K562 (cell line): ENCODE results near the gene PIWIL1. TPM values are rescaled to one million over a fixed set of nuclear protein-coding genes. Genes with fewer than 3 reads are reported as not detected.

Source experiments
- ATAC-seq: fragments of 200-7000 bp; cut with Tn5 transposase; 3 replicates; pipeline ENCODE4 v1.9.1; 2020; ENCODE audit warnings: moderate library complexity
- BruUV-seq: library from RNA; stranded (reverse); fragments of 400-500 nt; replicated peaks from 2 replicates; lab custom pipeline; 2021; lab: Mats Ljungman, UMichigan
- CTCF ChIA-PET: fragments of 300-600 bp; formaldehyde crosslinking; extraction: SDS; loops from one replicate; lab custom pipeline; 2021; ENCODE audit warnings: low intra/inter-chr PET ratio; lab: Yijun Ruan, JAX
- POLR2A ChIA-PET: fragments of 300-600, 350-650 bp; sonication (Branson Sonifier 250); formaldehyde crosslinking; extraction: SDS; loops from one replicate; lab custom pipeline; 2021; ENCODE audit warnings: antibody characterized with exemption, inconsistent platforms; lab: Yijun Ruan, JAX
- DNase-seq, 4 experiments: peaks; one replicate each; pipeline versions ENCODE4 v3.0.0 to v3.0.0-alpha.2; 2011 to 2018; ENCODE audit warnings: low spot score in 3 of 4, mixed read lengths in 3 of 4; ENCODE audit errors: extremely low read depth in 1 of 4
- FAIRE-seq: peaks from 2 replicates; lab custom pipeline; 2011; peaks lifted over from hg19 to GRCh38; lab: Jason Lieb, UNC
- H2AFZ ChIP-seq: 2 replicates; pipeline ENCODE4 v1.6.0; 2011; ENCODE audit warnings: low read depth, low read length, control low read depth, inconsistent platforms
- H3K27ac ChIP-seq: fragments of 200-600 bp; 3 replicates; pipeline ENCODE4 v1.8.0; 2011; ENCODE audit warnings: low read depth, mild to moderate bottlenecking, control low read depth, inconsistent platforms, low read length, moderate library complexity, mixed read lengths; ENCODE audit errors: extremely low read depth
- H3K27me3 ChIP-seq, 2 experiments: fragments of 300-600 bp in 1 of 2; 2 replicates in 1 of 2; 3 replicates in 1 of 2; pipeline versions ENCODE4 v1.6.0 to v1.8.0; 2011; ENCODE audit warnings: inconsistent platforms in 2 of 2, low read length in 2 of 2, mild to moderate bottlenecking in 1 of 2, mixed read lengths in 1 of 2, moderate library complexity in 1 of 2; ENCODE audit not compliant: control insufficient read depth in 2 of 2, insufficient read depth in 2 of 2
- H3K36me3 ChIP-seq: fragments of 300-600 bp; 3 replicates; pipeline ENCODE4 v1.8.0; 2011; ENCODE audit warnings: mild to moderate bottlenecking, low read length, inconsistent platforms; ENCODE audit not compliant: control insufficient read depth, insufficient read depth
- H3K4me1 ChIP-seq, 2 experiments: fragments of 200-600 bp in 1 of 2; replicated peaks in 1 of 2; 2 replicates in 1 of 2; 3 replicates in 1 of 2; pipeline versions ENCODE4 v1.5.1 to v1.8.0; 2011; ENCODE audit warnings: inconsistent platforms in 2 of 2, low read length in 2 of 2, mild to moderate bottlenecking in 1 of 2, mixed read lengths in 1 of 2, moderate library complexity in 1 of 2; ENCODE audit not compliant: control insufficient read depth in 2 of 2, insufficient read depth in 2 of 2
- H3K4me2 ChIP-seq: 2 replicates; pipeline ENCODE4 v1.6.1; 2011; ENCODE audit warnings: low read length, control low read depth, inconsistent platforms, mixed read lengths; ENCODE audit not compliant: insufficient read depth
- H3K4me3 ChIP-seq: fragments of 200-600 bp; sonication (generic), shearing (Covaris generic); 2 replicates; pipeline ENCODE4 v1.5.1; 2016; ENCODE audit warnings: control low read depth, inconsistent platforms
- H3K79me2 ChIP-seq: fragments of 200-600 bp; 3 replicates; pipeline ENCODE4 v1.8.0; 2011; ENCODE audit warnings: low read length, inconsistent platforms; ENCODE audit not compliant: control insufficient read depth, insufficient read depth
- H3K9ac ChIP-seq, 2 experiments: 2 replicates each; pipeline versions ENCODE4 v1.6.0 to v1.6.1; 2011; ENCODE audit warnings: low read depth in 2 of 2, low read length in 2 of 2, control low read depth in 1 of 2, inconsistent platforms in 1 of 2, mild to moderate bottlenecking in 1 of 2, mixed read lengths in 1 of 2; ENCODE audit not compliant: insufficient read depth in 1 of 2
- H3K9me1 ChIP-seq: one replicate; pipeline ENCODE4 v1.6.0; 2011; ENCODE audit warnings: inconsistent platforms, mild to moderate bottlenecking, low read length, moderate library complexity; ENCODE audit not compliant: control insufficient read depth, insufficient read depth
- H3K9me3 ChIP-seq: replicated peaks from 2 replicates; pipeline ENCODE4 v1.5.1; 2011; ENCODE audit warnings: low read depth, low read length, inconsistent platforms; ENCODE audit not compliant: control insufficient read depth, insufficient read depth
- H4K20me1 ChIP-seq: replicated peaks from 2 replicates; pipeline ENCODE4 v1.6.1; 2011; ENCODE audit warnings: low read length, inconsistent platforms, mixed read lengths; ENCODE audit not compliant: control insufficient read depth, insufficient read depth
- FOXJ2 ChIP-seq: fragments of 200-800 bp; sonication (Bioruptor generic); IDR thresholded peaks from 2 replicates; pipeline ENCODE4 v1.6.1; 2016; ENCODE audit warnings: missing genetic modification characterization, missing compliant biosample characterization
- SAP30 ChIP-seq: fragments of 200-600 bp; sonication (generic); IDR thresholded peaks from 2 replicates; pipeline ENCODE4 v1.6.1; 2012; ENCODE audit warnings: borderline replicate concordance, low read depth, mild to moderate bottlenecking, moderate library complexity, low read length, control low read depth, inconsistent platforms; ENCODE audit not compliant: insufficient read depth, poor library complexity, severe bottlenecking
- SIRT6 ChIP-seq: IDR thresholded peaks from one replicate; pipeline ENCODE4 v1.6.1; 2012; ENCODE audit warnings: low read depth, mild to moderate bottlenecking, control low read depth, inconsistent platforms, low read length, moderate library complexity
- SMARCC2 ChIP-seq: fragments of 450-650 bp; IDR thresholded peaks from 2 replicates; pipeline ENCODE4 v1.6.1; 2017; ENCODE audit warnings: antibody characterized with exemption, moderate library complexity, mild to moderate bottlenecking, low read depth
- ZNF217 ChIP-seq: sonication (generic); formaldehyde crosslinking; IDR thresholded peaks from 2 replicates; pipeline ENCODE4 v1.8.0; 2022; ENCODE audit warnings: mild to moderate bottlenecking, missing genetic modification reagents
- ZNF431 ChIP-seq: sonication (generic); formaldehyde crosslinking; IDR thresholded peaks from 2 replicates; pipeline ENCODE4 v1.8.0; 2022; ENCODE audit warnings: mild to moderate bottlenecking, missing genetic modification reagents
- ZNF589 ChIP-seq: fragments of 200-800 bp; sonication (Bioruptor generic); IDR thresholded peaks from 2 replicates; pipeline ENCODE4 v1.6.1; 2016; ENCODE audit warnings: low read depth, missing genetic modification characterization, missing compliant biosample characterization
- WGBS: fragments of 100-300 bp; shearing (Covaris generic); methylation state at CpG from one replicate; pipeline ENCODE4 v1.1.6; 2016; ENCODE audit warnings: low coverage, mixed read lengths; ENCODE audit not compliant: insufficient coverage; ENCODE audit errors: missing lambda C conversion rate; 5-methylcytosine and 5-hydroxymethylcytosine counted together
- in situ Hi-C: fragments of 300-500 bp; cut with MboI; formaldehyde crosslinking; loops from 4 replicates; pipeline ENCODE4 v1.15.0; 2018; ENCODE audit warnings: inconsistent platforms, mixed read lengths
- intact Hi-C: fragments of 100-400 bp; cut with micrococcal nuclease; formaldehyde crosslinking; loops from 2 replicates; pipeline ENCODE4 v1.14.2; 2022
- polyA plus RNA-seq, 8 experiments: library from polyadenylated mRNA; depleted of rRNA in 4 of 8; stranded (reverse) in 5 of 8; unstranded in 3 of 8; fragments of >200 nt; fragmentation: Nextera tagmentation in 2 of 8; fragmentation: Illumina TruSeq in 1 of 8; extraction: Ambion mirVana in 2 of 8; extraction: Trizol in 1 of 8; gene quantifications; 2 replicates each; pipeline versions ENCODE4 v1.2.1 to v1.2.3, GENCODE V29; 2011 to 2014; ENCODE audit warnings: inconsistent platforms in 1 of 8, missing spikeins in 1 of 8
- total RNA-seq, 7 experiments: library from RNA; depleted of rRNA in 6 of 7; stranded (reverse); fragments of >200 nt in 6 of 7; fragmentation: Illumina TruSeq in 2 of 7; extraction: Trizol in 2 of 7; gene quantifications; 2 replicates each; pipeline versions ENCODE4 v1.2.1 to v1.2.3, GENCODE V29; 2011 to 2021; ENCODE audit warnings: low replicate concordance in 1 of 7
- TF ChIP-seq, protein P1 (sequence below): sonication (generic); formaldehyde crosslinking; IDR thresholded peaks from 2 replicates; pipeline ENCODE4 v1.8.0; 2022; ENCODE audit warnings: mild to moderate bottlenecking, missing genetic modification reagents, borderline replicate concordance

The PIWIL1 gene
- total and polyA plus RNA-seq, 9 of the 15 experiments (the other 6 are each of a cell fraction or from before 2014, with no cell fraction given): not detected

GRCh38 chr12:130366159-130366558, 28.5 kb downstream of the PIWIL1 start:
- FAIRE-seq (no peak), ATAC-seq (no peak), DNase-seq (no peak)
- TF ChIP-seq, protein P1, sequence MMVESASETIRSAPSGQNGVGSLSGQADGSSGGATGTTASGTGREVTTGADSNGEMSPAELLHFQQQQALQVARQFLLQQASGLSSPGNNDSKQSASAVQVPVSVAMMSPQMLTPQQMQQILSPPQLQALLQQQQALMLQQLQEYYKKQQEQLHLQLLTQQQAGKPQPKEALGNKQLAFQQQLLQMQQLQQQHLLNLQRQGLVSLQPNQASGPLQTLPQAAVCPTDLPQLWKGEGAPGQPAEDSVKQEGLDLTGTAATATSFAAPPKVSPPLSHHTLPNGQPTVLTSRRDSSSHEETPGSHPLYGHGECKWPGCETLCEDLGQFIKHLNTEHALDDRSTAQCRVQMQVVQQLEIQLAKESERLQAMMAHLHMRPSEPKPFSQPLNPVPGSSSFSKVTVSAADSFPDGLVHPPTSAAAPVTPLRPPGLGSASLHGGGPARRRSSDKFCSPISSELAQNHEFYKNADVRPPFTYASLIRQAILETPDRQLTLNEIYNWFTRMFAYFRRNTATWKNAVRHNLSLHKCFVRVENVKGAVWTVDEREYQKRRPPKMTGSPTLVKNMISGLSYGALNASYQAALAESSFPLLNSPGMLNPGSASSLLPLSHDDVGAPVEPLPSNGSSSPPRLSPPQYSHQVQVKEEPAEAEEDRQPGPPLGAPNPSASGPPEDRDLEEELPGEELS (CRISPR knock-in tag): no peak
- no peak for TF ChIP-seq FOXJ2 (tag)
- TF ChIP-seq ZNF589 (CRISPR knock-in tag): no peak
- no peak for TF ChIP-seq ZNF431 (CRISPR knock-in tag)
- no peak for TF ChIP-seq ZNF217
- no peak for TF ChIP-seq SMARCC2
- TF ChIP-seq SAP30: no peak
- no peak for TF ChIP-seq SIRT6
- Histone ChIP-seq H3K36me3 (no peaks in the 10 kb centered on the region), H3K27ac (no peak overlapping the region), H3K4me2 (no peak overlapping the region), H3K4me3 (no peak overlapping the region), H3K9me1 (no peaks in the 10 kb centered on the region), H3K27me3 (peaks cover 10 to 27% of the 10 kb centered on the region in 2 experiments; a peak in 4 of 5 replicates), H3K4me1 (no peaks in the 10 kb centered on the region), H3K79me2 (no peaks in the 10 kb centered on the region), H2AFZ (no peak overlapping the region), H3K9me3 (no peaks in the 10 kb centered on the region), H4K20me1 (no peaks in the 10 kb centered on the region), H3K9ac (no peak overlapping the region)
- no TSS peak for BruUV-seq
- intact Hi-C loops: no loop called here
- CTCF ChIA-PET: no interaction called here
- in situ Hi-C loops: no loop called here
- POLR2A ChIA-PET: no interaction called here
- WGBS: 1% methylated on average over 7 of the region's 7 CpGs
